SK-N-SH (cell line): ENCODE results near the gene PRR12.

Experiments used
- FOXM1 ChIP-seq: IDR thresholded peaks from 2 replicates; pipeline ENCODE4 v1.4.0; 2012; ENCODE audit warnings: low read depth, mild to moderate bottlenecking
- YY1 ChIP-seq: IDR thresholded peaks from 2 replicates; pipeline ENCODE4 v1.4.0; 2012; ENCODE audit warnings: low read depth, mild to moderate bottlenecking
- TF ChIP-seq, protein P1 (sequence below): fragments of 200-600 bp; sonication (generic); IDR thresholded peaks from 2 replicates; pipeline ENCODE4 v1.6.1; 2017; ENCODE audit warnings: antibody characterized with exemption, mild to moderate bottlenecking, moderate library complexity
- TF ChIP-seq, protein P2 (sequence below): IDR thresholded peaks from 2 replicates; pipeline ENCODE4 v1.4.0; 2012; ENCODE audit warnings: low read depth
- TF ChIP-seq, protein P3 (sequence below): IDR thresholded peaks from 2 replicates; pipeline ENCODE4; 2012

DNA sequence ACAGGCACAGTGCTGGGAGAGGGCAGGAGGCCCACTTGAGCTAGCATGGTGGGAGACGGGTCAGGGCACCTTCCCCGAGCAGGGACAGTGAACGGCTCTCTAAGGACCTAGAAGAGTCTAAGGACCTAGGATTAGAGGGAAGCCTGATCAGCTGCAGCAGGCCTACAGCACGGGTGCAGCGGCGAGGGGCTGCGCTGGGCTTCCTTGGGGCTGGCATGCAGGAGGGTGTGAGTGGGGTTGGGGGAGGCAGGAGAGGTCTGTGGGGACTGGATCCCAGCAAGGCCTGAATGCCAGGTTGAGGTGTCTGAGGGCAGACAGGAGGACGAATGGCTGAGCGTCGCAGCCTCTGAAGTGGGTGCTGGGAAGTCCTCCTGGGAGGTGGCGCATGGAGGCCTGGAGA, 54.6 kb downstream of the PRR12 start:
- TF ChIP-seq, protein P1, sequence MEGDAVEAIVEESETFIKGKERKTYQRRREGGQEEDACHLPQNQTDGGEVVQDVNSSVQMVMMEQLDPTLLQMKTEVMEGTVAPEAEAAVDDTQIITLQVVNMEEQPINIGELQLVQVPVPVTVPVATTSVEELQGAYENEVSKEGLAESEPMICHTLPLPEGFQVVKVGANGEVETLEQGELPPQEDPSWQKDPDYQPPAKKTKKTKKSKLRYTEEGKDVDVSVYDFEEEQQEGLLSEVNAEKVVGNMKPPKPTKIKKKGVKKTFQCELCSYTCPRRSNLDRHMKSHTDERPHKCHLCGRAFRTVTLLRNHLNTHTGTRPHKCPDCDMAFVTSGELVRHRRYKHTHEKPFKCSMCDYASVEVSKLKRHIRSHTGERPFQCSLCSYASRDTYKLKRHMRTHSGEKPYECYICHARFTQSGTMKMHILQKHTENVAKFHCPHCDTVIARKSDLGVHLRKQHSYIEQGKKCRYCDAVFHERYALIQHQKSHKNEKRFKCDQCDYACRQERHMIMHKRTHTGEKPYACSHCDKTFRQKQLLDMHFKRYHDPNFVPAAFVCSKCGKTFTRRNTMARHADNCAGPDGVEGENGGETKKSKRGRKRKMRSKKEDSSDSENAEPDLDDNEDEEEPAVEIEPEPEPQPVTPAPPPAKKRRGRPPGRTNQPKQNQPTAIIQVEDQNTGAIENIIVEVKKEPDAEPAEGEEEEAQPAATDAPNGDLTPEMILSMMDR: no peak
- TF ChIP-seq YY1 (no peak), FOXM1 (no peak)
- TF ChIP-seq, protein P2, sequence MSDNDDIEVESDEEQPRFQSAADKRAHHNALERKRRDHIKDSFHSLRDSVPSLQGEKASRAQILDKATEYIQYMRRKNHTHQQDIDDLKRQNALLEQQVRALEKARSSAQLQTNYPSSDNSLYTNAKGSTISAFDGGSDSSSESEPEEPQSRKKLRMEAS: no peak
- TF ChIP-seq, protein P3, sequence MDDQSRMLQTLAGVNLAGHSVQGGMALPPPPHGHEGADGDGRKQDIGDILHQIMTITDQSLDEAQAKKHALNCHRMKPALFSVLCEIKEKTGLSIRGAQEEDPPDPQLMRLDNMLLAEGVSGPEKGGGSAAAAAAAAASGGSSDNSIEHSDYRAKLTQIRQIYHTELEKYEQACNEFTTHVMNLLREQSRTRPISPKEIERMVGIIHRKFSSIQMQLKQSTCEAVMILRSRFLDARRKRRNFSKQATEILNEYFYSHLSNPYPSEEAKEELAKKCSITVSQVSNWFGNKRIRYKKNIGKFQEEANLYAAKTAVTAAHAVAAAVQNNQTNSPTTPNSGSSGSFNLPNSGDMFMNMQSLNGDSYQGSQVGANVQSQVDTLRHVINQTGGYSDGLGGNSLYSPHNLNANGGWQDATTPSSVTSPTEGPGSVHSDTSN: no peak
